Activated T-helper 1 cell treated with anti-CD3 and anti-CD28 coated beads, Interleukin-2, amount 50 U/mL, for 16 hours (primary cell): ENCODE results near the gene ATF7.
"Not testable (repeated sequence)": the region's sequence is repeated elsewhere in the genome, so short reads cannot be mapped to it uniquely, and the experiment has no call there.

Experiments
- DNase-seq, 2 donors: peaks; one replicate each; pipeline ENCODE4 v3.0.0-alpha.2; 2020; ENCODE audit warnings: low read depth in 1 of 2, low spot score in 1 of 2

Gene ATF7

GRCh38 chr12:53627919-53628318, 1.7 kb upstream of the ATF7 start:
- no peak for DNase-seq

- no peak for DNase-seq
Measured at GRCh38 chr12:53626702-53627169, 554 bp upstream of the ATF7 start.

DNA sequence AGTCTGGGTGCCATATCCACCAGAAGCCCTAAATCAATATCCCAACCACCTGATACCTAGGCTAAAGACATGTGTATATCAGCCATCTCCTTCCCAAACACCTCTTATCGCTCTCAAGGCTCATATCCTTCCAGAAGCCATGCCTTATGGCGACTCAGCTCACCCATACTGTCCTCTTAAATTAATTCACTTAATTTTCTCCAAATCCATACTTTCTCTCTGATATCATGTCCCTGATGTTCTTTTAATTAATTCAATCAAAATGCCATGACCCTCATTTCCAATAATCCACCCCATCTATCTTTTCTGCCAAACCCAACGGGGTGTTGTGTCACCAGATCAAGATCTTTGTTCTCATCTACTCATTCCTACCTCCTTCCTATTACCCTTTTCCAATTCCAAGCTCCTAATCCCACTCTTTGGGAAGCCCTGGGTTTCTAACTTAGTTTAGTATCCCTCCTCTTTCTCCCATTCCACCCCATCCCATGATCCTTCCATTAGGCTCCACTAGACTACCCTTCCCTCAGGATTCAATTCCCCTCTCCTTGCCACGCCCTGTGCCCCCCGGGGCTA, 723 bp downstream of the ATF7 start:
- no peak for DNase-seq

DNA sequence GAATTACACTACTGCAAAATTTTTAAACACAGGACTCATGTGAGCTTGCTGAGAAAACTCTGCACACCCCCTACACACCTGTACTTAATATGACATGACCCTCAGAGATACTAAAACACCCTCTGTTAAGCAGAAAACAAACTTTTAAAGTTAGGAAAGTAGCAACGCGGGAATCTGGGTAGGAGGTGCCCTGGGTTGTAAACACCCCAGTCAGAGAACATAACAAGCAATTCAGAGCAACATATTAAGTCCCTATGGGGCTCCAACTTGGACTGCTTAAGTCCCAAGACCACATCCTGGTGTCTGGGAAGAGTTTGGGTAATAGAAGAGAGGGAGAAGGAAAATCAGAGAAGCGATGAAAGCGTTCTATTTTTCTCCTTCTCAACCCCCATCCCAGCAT, 1.2 kb downstream of the ATF7 start:
- DNase-seq: no peak

GRCh38 chr12:53624458-53624857, 1.7 kb downstream of the ATF7 start:
- DNase-seq: no peak

- no peak for DNase-seq
Measured at GRCh38 chr12:53623548-53624385, 2.4 kb downstream of the ATF7 start.

DNA sequence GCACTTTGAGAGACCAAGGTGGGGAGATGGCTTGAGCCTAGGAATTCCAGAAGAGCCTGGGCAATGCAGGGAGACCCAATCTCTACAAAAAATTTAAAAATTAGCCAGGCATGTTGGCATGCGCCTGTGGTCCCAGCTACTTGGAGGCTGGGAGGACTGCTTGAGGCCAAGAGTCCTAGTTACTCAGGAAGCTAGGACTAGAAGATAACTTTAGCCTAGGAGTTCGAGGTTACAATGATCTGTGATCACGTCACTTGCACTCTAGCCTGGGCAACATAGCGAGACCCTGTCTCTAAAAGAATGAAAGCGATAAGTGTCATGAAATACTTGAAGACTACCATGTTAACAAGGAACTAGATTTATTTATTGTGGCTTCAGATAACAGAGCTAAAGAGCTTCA, 3.5 kb downstream of the ATF7 start:
- DNase-seq: no peak

- DNase-seq: no peak
Measured at GRCh38 chr12:53618275-53618674, 7.9 kb downstream of the ATF7 start.

DNA sequence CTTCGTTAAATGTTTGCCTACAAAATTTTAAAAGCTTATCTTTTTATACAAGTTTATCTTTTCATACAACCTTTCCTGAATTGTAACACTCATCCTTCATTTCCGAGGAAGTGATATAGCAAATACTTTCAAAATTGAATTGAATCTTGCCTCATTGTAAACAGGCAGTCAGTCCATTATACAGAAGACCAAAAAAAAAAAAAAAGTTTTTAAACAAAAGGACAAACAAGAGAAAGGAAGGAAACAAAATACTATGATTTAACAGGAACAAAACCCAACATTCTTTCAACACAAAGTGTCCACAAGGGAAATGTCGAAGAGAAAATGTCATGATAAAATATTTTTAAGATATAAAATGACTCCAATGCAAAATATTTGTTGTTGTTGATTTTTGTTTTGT, 8.5 kb downstream of the ATF7 start:
- DNase-seq: no peak

DNA sequence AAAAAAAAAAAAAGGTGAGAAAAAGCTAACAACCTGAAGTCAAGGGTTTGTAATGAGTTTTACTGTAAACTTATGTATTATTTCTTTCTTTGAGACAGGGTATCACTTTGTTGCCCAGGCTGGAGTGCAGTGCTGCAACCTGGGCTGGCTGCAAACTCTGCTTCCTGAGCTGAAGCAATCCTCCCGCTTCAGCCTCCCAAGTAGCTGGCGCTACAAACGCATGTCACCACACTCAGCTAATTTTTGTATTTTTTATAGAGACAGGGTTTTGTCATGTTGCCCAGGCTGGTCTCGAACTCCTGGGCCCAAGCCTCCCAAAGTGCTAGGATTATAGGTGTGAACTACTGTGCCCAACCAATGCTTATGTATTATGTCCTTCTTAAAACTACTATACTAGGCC, 9.2 kb downstream of the ATF7 start:
- DNase-seq: no peak

- no peak for DNase-seq
Measured at GRCh38 chr12:53613821-53614220, 12.4 kb downstream of the ATF7 start.

DNA sequence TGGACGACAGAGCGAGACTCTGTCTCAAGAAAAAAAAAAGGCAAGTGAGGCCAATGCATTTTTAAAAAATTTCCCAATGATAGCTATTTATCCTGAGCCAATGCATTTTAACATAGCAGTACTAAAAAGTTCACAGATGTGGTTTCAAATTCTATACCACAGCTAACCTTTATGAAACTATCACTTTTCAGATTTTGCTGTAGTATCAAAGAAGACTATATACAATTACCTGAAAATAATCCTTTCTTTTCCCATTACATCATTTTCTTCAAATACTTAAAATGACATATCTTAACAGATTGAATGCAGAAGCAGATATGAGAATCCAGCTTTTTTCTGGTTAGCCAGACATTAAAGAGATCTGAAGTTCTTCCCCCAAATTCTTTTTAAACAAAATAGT, 13.2 kb downstream of the ATF7 start:
- DNase-seq: no peak

GRCh38 chr12:53611304-53611703, 14.9 kb downstream of the ATF7 start:
- DNase-seq: no peak

DNA sequence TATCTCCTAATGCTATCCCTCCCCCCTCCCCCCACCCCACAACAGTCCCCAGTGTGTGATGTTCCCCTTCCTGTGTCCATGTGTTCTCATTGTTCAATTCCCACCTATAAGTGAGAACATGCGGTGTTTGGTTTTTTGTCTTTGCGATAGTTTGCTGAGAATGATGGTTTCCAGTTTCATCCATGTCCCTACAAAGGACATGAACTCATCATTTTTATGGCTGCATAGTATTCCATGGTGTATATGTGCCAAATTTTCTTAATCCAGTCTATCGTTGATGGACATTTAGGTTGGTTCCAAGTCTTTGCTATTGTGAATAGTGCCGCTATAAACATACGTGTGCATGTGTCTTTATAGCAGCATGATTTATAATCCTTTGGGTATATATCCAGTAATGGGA, 19.5 kb downstream of the ATF7 start:
- DNase-seq: not testable (repeated sequence)

- no peak for DNase-seq
Measured at GRCh38 chr12:53604581-53604980, 21.6 kb downstream of the ATF7 start.

DNA sequence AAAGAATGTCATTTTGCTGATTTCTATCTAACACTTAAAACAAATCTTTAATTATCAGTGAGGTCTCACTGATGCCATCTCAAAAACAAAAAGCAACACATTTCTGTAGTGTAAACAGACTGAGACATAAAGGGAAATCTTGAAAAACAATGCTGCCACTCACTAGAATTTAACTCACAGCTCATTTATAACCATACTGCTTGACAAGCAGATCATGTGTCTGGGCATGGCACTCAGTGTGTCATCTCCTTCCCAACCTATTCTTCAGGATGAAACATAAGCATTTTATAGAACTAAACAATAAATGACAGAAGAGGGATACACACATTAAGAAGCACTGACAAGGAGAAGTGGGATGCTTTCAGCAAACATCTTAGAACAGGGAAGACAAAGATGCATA, 22.4 kb downstream of the ATF7 start:
- no peak for DNase-seq

GRCh38 chr12:53603196-53603595, 23.0 kb downstream of the ATF7 start:
- no peak for DNase-seq

GRCh38 chr12:53602176-53602864, 23.9 kb downstream of the ATF7 start:
- DNase-seq: no peak

- no peak for DNase-seq
Measured at GRCh38 chr12:53601296-53601847, 24.8 kb downstream of the ATF7 start.

DNA sequence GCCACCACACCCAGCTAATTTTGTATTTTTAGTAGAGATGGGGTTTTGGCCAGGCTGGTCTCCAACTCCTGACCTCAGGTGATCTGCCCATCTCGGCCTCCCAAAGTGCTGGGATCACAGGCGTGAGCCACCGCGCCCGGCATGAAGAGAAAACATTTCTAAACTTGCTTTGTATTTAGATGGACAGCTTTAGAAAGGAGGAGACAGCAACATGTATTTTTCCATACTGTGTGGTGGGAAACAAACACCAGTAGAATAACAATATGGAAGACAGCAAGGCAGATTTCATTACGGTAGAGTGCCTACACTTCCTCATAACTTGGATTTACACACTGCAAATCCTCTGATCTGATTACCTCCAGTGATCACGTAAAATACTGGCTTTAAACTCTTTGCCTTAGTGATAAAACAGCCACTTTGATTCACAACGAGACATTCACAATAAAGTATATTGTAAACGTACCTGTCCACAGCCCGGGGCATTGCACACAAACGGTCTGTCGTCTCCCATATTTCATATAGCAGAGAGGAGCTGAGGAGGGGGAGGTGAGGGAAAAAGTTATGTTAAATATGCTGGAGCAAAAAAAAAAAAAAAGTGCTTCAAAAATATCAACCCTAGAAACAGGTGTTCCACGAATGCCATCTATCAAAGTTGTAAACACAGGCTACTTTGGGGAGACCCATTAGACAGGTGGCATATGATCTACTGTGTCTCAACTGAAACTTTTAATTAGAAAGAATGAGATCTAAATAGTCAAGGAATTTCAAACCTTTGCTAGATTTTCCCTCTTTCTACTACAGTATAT, 25.5 kb downstream of the ATF7 start:
- DNase-seq: no peak

- no peak for DNase-seq
Measured at GRCh38 chr12:53599579-53599978, 26.6 kb downstream of the ATF7 start.
